Fibroblast of villous mesenchyme (primary cell): ENCODE data around the gene MBNL1. TPM values are rescaled to one million over a fixed set of nuclear protein-coding genes. Genes with fewer than 3 reads are reported as not detected.
A peak's percentile ranks its signal among the peaks of the same experiment; 100 is the strongest.

ENCODE experiments used
- DNase-seq: peaks from one replicate; pipeline ENCODE4 v3.0.0-alpha.2; 2010; ENCODE audit warnings: low read depth
- H3K4me3 ChIP-seq: 2 replicates; pipeline ENCODE4 v1.5.1; 2011; ENCODE audit warnings: low read depth, mild to moderate bottlenecking, low read length
- CTCF ChIP-seq: IDR thresholded peaks from 2 replicates; pipeline ENCODE4 v1.5.1; 2012; ENCODE audit warnings: low read depth, mild to moderate bottlenecking, low read length; ENCODE audit not compliant: insufficient read depth
- total RNA-seq: library from RNA; depleted of rRNA; stranded (reverse); fragments of >200 nt; gene quantifications from 2 replicates; pipeline ENCODE4 v1.2.3, GENCODE V29; 2012

The MBNL1 gene
- total RNA-seq, 1 donor, result 440 TPM

GRCh38 chr3:152227027-152227426 lies 41.7 kb upstream of the MBNL1 start:
- H3K4me3 ChIP-seq, result no peak overlapping the region
- DNase-seq, result no peak
- TF ChIP-seq CTCF, result no peak

GRCh38 chr3:152229692-152230091 lies 39.0 kb upstream of the MBNL1 start:
- TF ChIP-seq CTCF, result no peak
- DNase-seq, result no peak
- no peak overlapping the region for H3K4me3 ChIP-seq

GRCh38 chr3:152230370-152230769 lies 38.4 kb upstream of the MBNL1 start:
- no peak for TF ChIP-seq CTCF
- H3K4me3 ChIP-seq, result no peak overlapping the region
- no peak for DNase-seq

GRCh38 chr3:152232001-152232400 lies 36.7 kb upstream of the MBNL1 start:
- TF ChIP-seq CTCF, result no peak
- DNase-seq, result peak; percentile 41
- no peak overlapping the region for H3K4me3 ChIP-seq

GRCh38 chr3:152232679-152233078 lies 36.0 kb upstream of the MBNL1 start:
- TF ChIP-seq CTCF, result no peak
- no peak for DNase-seq
- H3K4me3 ChIP-seq, result no peak overlapping the region

- H3K4me3 ChIP-seq, result no peak overlapping the region
- no peak for DNase-seq
- no peak for TF ChIP-seq CTCF
Observed at GRCh38 chr3:152234657-152235375, 33.9 kb upstream of the MBNL1 start.
